PC-9 (cell line): ENCODE data around the gene MRPS23. TPM values are rescaled to one million over a fixed set of nuclear protein-coding genes. Genes with fewer than 3 reads are reported as not detected.

Experiments
- BruUV-seq: library from RNA; stranded (reverse); fragments of 400-500 nt; replicated peaks from 2 replicates; lab custom pipeline; 2021; lab: Mats Ljungman, UMichigan
- CTCF ChIA-PET: fragments of 300-600 bp; sonication (Branson Sonifier 250); formaldehyde crosslinking; loops from one replicate; lab custom pipeline; 2022; ENCODE audit warnings: antibody characterized with exemption; lab: Charles Lee
- POLR2A ChIA-PET: fragments of 300-600 bp; sonication (Branson Sonifier 250); formaldehyde crosslinking; loops from one replicate; lab custom pipeline; 2022; ENCODE audit warnings: antibody characterized with exemption; ENCODE audit not compliant: unreplicated experiment; lab: Charles Lee
- DNase-seq, 2 experiments: peaks; one replicate each; pipeline versions ENCODE4 v3.0.0 to v3.0.0-alpha.2; 2015 to 2022; ENCODE audit warnings: mixed read lengths in 1 of 2
- H2AFZ ChIP-seq: fragments of 200-600 bp; sonication (generic); 2 replicates; pipeline ENCODE4 v1.8.1; 2017; ENCODE audit warnings: antibody characterized with exemption
- H3F3A ChIP-seq: fragments of 200-600 bp; sonication (generic); 2 replicates; pipeline ENCODE4 v1.8.1; 2017; ENCODE audit warnings: antibody characterized with exemption, mild to moderate bottlenecking, low read depth; ENCODE audit not compliant: insufficient read depth
- H3K27ac ChIP-seq: fragments of 200-600 bp; sonication (generic); 2 replicates; pipeline ENCODE4 v1.6.1; 2016; ENCODE audit warnings: mixed run types
- H3K27me3 ChIP-seq: fragments of 200-600 bp; sonication (generic); 2 replicates; pipeline ENCODE4 v1.6.1; 2016; ENCODE audit warnings: low read depth, mixed run types; ENCODE audit not compliant: insufficient read depth
- H3K36me3 ChIP-seq: fragments of 200-600 bp; sonication (generic); 2 replicates; pipeline ENCODE4 v1.6.1; 2016; ENCODE audit warnings: low read depth, mixed run types
- H3K4me1 ChIP-seq: fragments of 200-600 bp; sonication (generic); replicated peaks from 2 replicates; pipeline ENCODE4 v1.6.1; 2016; ENCODE audit warnings: mixed run types; ENCODE audit not compliant: insufficient read depth
- H3K4me2 ChIP-seq: fragments of 200-600 bp; sonication (generic); 2 replicates; pipeline ENCODE4 v1.6.1; 2017; ENCODE audit warnings: mixed run types
- H3K4me3 ChIP-seq: fragments of 200-600 bp; sonication (generic); 2 replicates; pipeline ENCODE4 v1.6.1; 2016; ENCODE audit warnings: mixed run types
- H3K79me2 ChIP-seq: fragments of 200-600 bp; sonication (generic); 2 replicates; pipeline ENCODE4 v1.6.1; 2017; ENCODE audit warnings: low read depth, mixed run types
- H3K9me2 ChIP-seq: fragments of 200-600 bp; sonication (generic); 2 replicates; pipeline ENCODE4 v1.8.1; 2017; ENCODE audit warnings: mild to moderate bottlenecking; ENCODE audit not compliant: insufficient read depth
- H3K9me3 ChIP-seq: fragments of 200-600 bp; sonication (generic); 2 replicates; pipeline ENCODE4 v1.8.1; 2016; ENCODE audit warnings: low read depth; ENCODE audit not compliant: insufficient read depth
- H4K20me1 ChIP-seq: fragments of 200-600 bp; sonication (generic); 2 replicates; pipeline ENCODE4 v1.8.1; 2017; ENCODE audit not compliant: insufficient read depth
- CTCF ChIP-seq: fragments of 200-600 bp; sonication (generic); conservative IDR thresholded peaks from 2 replicates; pipeline ENCODE4 v1.6.1; 2017; ENCODE audit warnings: mixed run types, antibody characterized with exemption, mild to moderate bottlenecking, moderate library complexity
- EZH2 ChIP-seq: fragments of 200-600 bp; sonication (generic); IDR thresholded peaks from 2 replicates; pipeline ENCODE4 v1.8.0; 2017; ENCODE audit warnings: antibody characterized with exemption, low read depth
- intact Hi-C: fragments of 100-400 bp; cut with micrococcal nuclease; formaldehyde crosslinking; loops from one replicate; pipeline ENCODE4 v1.10.0; 2022; ENCODE audit not compliant: unreplicated experiment
- total RNA-seq: library from RNA; stranded (reverse); gene quantifications from 2 replicates; pipeline ENCODE4 v1.2.3, GENCODE V29; 2021

MRPS23 gene
- total RNA-seq, 1 experiment from 2014 or later, result 49.7 TPM

DNA sequence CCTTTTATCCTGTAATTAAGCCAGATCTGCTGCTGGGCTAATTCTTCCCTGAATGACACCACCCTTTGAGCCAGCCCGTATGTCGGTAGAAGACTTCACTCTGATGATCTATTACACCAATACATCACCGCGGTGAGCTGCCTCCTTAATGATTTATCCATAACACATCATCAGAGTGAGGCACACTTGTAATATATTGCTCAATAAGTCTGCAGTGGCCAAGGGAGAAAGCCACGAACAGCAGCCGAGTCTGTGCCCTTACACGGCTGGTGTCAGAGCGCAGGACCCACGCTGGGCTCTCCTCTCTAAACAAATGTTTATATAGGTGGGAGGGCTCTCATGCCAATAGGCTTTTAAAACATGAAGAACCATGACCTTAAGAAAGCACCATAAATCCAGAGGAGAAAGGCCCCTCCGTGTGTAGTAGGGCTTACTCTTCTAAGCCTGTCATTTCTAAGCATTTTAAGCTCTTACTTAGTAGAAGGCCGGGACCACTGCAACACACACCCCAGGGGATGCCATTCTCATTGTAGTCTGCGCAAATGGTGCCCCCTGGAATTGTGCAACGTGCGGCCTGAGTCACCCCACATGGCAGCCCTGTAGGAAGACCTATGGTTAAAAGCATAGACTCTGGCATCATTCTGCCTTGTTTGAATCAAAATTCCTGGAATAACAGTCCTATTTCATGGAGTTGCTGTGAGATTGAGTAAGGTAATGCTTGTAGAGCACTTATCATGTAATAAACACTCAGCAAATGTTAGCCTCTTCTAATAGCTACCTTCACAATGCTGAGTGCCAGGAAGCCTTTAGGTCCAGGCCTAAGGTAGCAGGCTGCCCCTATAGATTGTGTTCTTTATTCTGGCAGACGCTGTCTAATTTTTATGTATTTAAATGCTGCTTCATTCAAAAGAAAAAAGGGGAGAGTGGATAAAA is 26.1 kb downstream of the MRPS23 start:
- no peaks in the 10 kb centered on the region for H3K4me1 ChIP-seq
- H3K4me3 ChIP-seq, result no peak overlapping the region
- H3K27ac ChIP-seq, result no peak overlapping the region
- ChIA-PET CTCF (interaction anchor here (0.6 kb wide), 1 partner anchor 10 kb away, joined by 9 read pairs; no protein-coding TSS in a partner anchor), POLR2A (no interaction called here)
- no TSS peak for BruUV-seq
- no peak overlapping the region for H3K4me2 ChIP-seq
- no peak overlapping the region for H2AFZ ChIP-seq
- intact Hi-C loops, result loop anchor here (10.0 kb wide), 1 partner anchor 229 kb away; no protein-coding TSS in a partner anchor
- H3F3A ChIP-seq, result no peaks in the 10 kb centered on the region
- DNase-seq, result no peak
- H3K79me2 ChIP-seq, result no peaks in the 10 kb centered on the region
- TF ChIP-seq CTCF (no peak), EZH2 (no peak)
- peaks cover 14% of the 10 kb centered on the region for H3K27me3 ChIP-seq
- no peaks in the 10 kb centered on the region for H4K20me1 ChIP-seq
- no peaks in the 10 kb centered on the region for H3K9me2 ChIP-seq
- no peaks in the 10 kb centered on the region for H3K9me3 ChIP-seq
- H3K36me3 ChIP-seq, result no peaks in the 10 kb centered on the region

DNA sequence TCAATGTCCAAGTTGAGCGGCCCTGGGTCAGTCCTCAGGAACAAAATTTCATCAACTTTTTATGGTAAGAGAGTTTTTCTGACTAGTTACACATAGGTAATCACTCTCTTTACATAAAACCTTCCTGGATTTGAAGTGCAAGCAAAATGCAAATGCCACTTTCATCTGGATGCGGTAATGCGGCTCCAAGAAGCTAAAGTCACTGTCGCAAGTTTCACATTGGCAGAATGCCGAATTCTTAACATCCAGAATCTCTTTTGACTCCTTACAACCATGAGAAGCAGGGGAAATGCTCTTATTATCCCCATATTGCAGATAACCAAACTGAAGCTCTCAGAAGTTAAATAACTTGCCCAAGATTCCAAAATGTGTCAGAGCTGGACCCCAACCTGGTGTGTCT is 30.0 kb downstream of the MRPS23 start:
- intact Hi-C loops, result loop anchor here (10.0 kb wide), 1 partner anchor 225 kb away; no protein-coding TSS in a partner anchor
- Histone ChIP-seq H3K27me3 (peaks cover 45% of the 10 kb centered on the region), H3K27ac (no peak overlapping the region), H2AFZ (no peak overlapping the region), H3K36me3 (no peaks in the 10 kb centered on the region), H3K4me1 (no peaks in the 10 kb centered on the region), H3K4me2 (no peak overlapping the region), H3K9me3 (no peaks in the 10 kb centered on the region), H4K20me1 (no peaks in the 10 kb centered on the region), H3K9me2 (no peaks in the 10 kb centered on the region), H3K4me3 (no peak overlapping the region), H3F3A (no peaks in the 10 kb centered on the region), H3K79me2 (no peaks in the 10 kb centered on the region)
- TF ChIP-seq CTCF (no peak), EZH2 (no peak)
- DNase-seq, result no peak
- CTCF ChIA-PET, result no interaction called here
- POLR2A ChIA-PET, result no interaction called here
- no TSS peak for BruUV-seq

DNA sequence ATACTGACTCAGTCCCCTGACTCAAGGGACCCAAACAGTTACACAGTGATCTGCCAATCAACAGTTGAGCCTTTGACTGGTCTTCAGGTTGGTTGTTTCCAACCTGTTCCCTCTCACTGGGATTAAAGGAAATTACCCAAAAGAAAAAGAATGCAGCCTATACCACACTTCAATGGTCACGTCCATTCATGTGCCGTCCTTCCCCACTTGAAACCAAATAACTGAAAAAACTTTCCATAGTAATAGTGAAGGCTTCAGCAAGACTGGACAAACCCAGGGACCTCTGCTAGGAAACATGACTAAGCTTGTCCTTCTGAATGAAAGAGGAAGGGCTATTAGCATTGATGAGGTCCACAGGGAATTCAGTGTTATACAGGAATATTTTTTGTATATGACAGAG is 30.6 kb downstream of the MRPS23 start:
- DNase-seq, result no peak
- Histone ChIP-seq H3K27me3 (peaks cover 50% of the 10 kb centered on the region), H3K4me3 (no peak overlapping the region), H3F3A (no peaks in the 10 kb centered on the region), H3K4me2 (no peak overlapping the region), H3K79me2 (no peaks in the 10 kb centered on the region), H2AFZ (no peak overlapping the region), H4K20me1 (no peaks in the 10 kb centered on the region), H3K4me1 (no peaks in the 10 kb centered on the region), H3K9me3 (no peaks in the 10 kb centered on the region), H3K9me2 (no peaks in the 10 kb centered on the region), H3K36me3 (no peaks in the 10 kb centered on the region), H3K27ac (no peak overlapping the region)
- no TSS peak for BruUV-seq
- TF ChIP-seq CTCF, result no peak
- TF ChIP-seq EZH2, result no peak
- intact Hi-C loops, result no loop called here
- ChIA-PET POLR2A (no interaction called here), CTCF (no interaction called here)
